ENCODE data around the gene CYB561. TPM values are rescaled to one million over a fixed set of nuclear protein-coding genes. Genes with fewer than 3 reads are reported as not detected.

CYB561 gene
- total and polyA plus RNA-seq, 2 of the 4 experiments (the other 2 are of a cell fraction) = 2.5 to 3.0 TPM

DNA sequence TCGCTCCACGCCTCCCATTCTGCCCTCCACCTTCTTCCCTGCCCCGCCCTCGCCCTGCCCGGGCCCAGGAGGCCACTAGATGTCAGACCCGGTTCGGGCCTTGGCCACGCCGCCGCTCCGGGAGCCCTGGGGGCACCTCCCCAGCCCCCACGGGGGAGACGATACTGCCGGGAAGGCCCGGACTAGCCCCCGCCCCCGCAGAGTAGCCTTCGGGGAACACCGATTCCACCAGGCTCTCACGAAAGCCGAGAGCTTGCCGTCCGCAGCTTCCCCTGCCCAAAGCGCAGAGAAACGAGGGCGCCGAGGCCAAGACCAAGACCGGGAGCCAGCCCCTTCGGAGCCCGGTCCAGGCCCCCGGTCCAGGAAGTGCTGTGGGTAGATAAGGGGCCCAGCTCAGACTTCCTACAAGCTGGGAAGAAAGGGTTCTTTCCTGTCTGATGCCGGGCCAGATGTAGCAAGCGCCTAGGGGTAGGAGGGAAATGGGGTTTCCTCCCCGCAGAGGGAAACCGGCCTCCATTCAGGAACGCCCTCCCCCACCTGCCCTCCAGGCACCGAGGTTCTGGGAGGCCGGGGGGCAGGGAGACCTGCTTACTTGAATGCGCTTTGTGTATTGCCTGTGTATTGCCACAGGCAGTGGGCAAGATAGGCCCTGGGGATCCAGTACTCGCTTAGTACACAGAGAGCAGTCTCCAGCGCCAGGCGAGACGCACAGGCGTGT, 806 bp upstream of the CYB561 start (continued):
- no peak for TF ChIP-seq SMC3 (IDR thresholded peaks at IDR 0.05; ENCODE audit: low read depth, low read length)

GRCh38 chr17:63445571-63445953, 544 bp downstream of the CYB561 start:
- no TSS peak for BruUV-seq (replicated peaks)
- H3K27ac ChIP-seq (ENCODE audit: insufficient read depth, low read length) = no peak overlapping the region
- ATAC-seq (ENCODE audit: low read depth) = peak; percentile 31

More at GRCh38 chr17:63445571-63445953, 544 bp downstream of the CYB561 start:
- dilution Hi-C loops (cut with HindIII; ENCODE audit: low sequenced_read_pairs, unreplicated experiment) = no loop called here
- 11% methylated on average over 16 of the region's 24 CpGs; no CpG with 5 or more reads in 1 of the 2 experiments for WGBS, 2 experiments (ENCODE audit: extremely low coverage in 2 of 2, insufficient read length in 1 of 2)
- in situ Hi-C loops (cut with MboI; ENCODE audit: low sequenced_read_pairs) = no loop called here
- Histone ChIP-seq H3K9me3 (ENCODE audit: control insufficient read depth, insufficient read depth, low read length) (no peaks in the 10 kb centered on the region), H3K4me1 (ENCODE audit: control insufficient read depth, insufficient read depth, low read length) (peaks cover 4% of the 10 kb centered on the region), H3K18ac (ENCODE audit: low read depth, low read length) (no peak overlapping the region), H3K4me2 (ENCODE audit: low read depth, low read length) (peak overlapping the region; percentile 41), H3K27me3 (ENCODE audit: control insufficient read depth, insufficient read depth, low read length) (no peaks in the 10 kb centered on the region), H3K56ac (ENCODE audit: extremely low read depth, insufficient read depth, low read length) (no peak overlapping the region), H2AK5ac (ENCODE audit: low read depth, low read length) (no peak overlapping the region; the same call in 1 of the 2 replicates), H4K8ac (ENCODE audit: low read depth in 2 of 2, low read length in 2 of 2) (peak overlapping the region; percentile 58 to 73; a peak in 3 of 4 replicates), H4K91ac (ENCODE audit: insufficient read depth, low read depth, low read length) (no peak overlapping the region; the same call in 1 of the 2 replicates), H2AK9ac (replicated peaks; ENCODE audit: low read depth, low read length, poor library complexity) (peak overlapping the region; percentile 65), H3K9ac (ENCODE audit: low read depth, low read length) (no peak overlapping the region), H2BK15ac (ENCODE audit: low read depth, low read length) (no peak overlapping the region), H3K4me3 (ENCODE audit: insufficient read depth, low read depth, low read length) (peak overlapping the region; percentile 36), H2AFZ (replicated peaks; ENCODE audit: low read length, poor library complexity) (peak overlapping the region; percentile 94), H2BK120ac (ENCODE audit: low read depth, low read length) (peak overlapping the region; percentile 58; the same call in 1 of the 2 replicates), H3K9me1 (ENCODE audit: insufficient read depth, low read length) (no peaks in the 10 kb centered on the region), H4K5ac (ENCODE audit: low read depth, low read length) (0 out of 2 replicates have a peak overlapping the region, but pooled peaks have one; percentile 1), H3K79me1 (ENCODE audit: low read depth in 1 of 2, low read length in 2 of 2) (no peaks in the 10 kb centered on the region), H3K36me3 (ENCODE audit: control insufficient read depth, insufficient read depth, low read length) (no peaks in the 10 kb centered on the region), H2BK20ac (ENCODE audit: low read depth, low read length) (no peak overlapping the region), H2BK5ac (ENCODE audit: low read depth, low read length, poor library complexity, severe bottlenecking) (no peak overlapping the region), H3K14ac (replicated peaks; ENCODE audit: low read depth, low read length) (no peak overlapping the region; the same call in 1 of the 2 replicates), H3K23ac (ENCODE audit: low read depth, low read length) (no peak overlapping the region), H3K4ac (ENCODE audit: low read depth, low read length) (peak overlapping the region; percentile 63; the same call in 1 of the 2 replicates), H4K20me1 (ENCODE audit: insufficient read depth, low read length) (no peaks in the 10 kb centered on the region)
- intact Hi-C loops (cut with micrococcal nuclease) = no loop called here
- TF ChIP-seq CHD1 (IDR thresholded peaks at IDR 0.05; ENCODE audit: low read depth, low read length) = no peak
- no peak for TF ChIP-seq BHLHE40 (IDR thresholded peaks at IDR 0.05; ENCODE audit: low read depth, low read length)
- TF ChIP-seq RCOR1 (IDR thresholded peaks at IDR 0.05; ENCODE audit: insufficient replicate concordance, low read length) = no peak
- ChIA-PET POLR2A (ENCODE audit: unreplicated experiment) (no interaction called here), CTCF (interaction anchor here (1.0 kb wide), 1 partner anchor 12 kb away, joined by 3 read pairs; no protein-coding TSS in a partner anchor)
- DNase-seq = no peak

All from IMR-90 (cell line).